GM19240 (cell line): ENCODE results near the gene TPST2.
"Not testable (repeated sequence)": the region's sequence is repeated elsewhere in the genome, so short reads cannot be mapped to it uniquely, and the experiment has no call there.

Source experiments
- DNase-seq: peaks from one replicate; pipeline ENCODE4 v3.0.0; 2011; ENCODE audit warnings: low spot score; ENCODE audit not compliant: insufficient read length

Gene TPST2

DNA sequence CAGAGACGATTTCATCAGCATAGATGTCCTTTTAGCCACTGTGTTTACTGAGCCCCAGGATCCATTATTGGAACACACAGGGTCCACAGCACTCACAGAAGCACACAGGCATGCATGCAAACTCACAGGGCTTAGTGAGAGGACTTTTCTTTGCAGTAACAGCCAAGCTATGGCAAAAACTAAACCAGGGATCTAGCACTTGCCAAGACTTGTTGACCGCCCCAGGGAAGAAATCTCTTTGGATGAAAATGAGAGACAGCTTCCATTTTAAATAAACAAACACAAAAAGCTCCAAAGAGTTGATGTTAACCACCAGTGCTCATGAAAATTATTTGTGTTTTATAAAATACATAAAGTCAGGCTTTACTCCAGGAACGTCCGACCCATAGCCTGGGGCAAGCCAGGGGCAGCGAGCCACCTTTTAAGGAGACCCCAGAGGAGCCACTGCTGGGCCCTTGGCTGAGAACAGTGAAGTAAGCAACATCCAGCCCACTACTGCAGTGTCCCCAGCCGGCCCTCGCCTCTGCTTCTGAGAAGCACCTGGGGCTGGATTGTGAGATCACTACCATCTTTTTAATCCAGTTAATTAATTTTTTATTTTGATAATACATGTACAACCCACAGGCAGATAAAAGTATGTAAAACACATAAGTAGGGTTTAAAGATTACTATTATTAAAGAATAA, 55.6 kb downstream of the TPST2 start:
- DNase-seq, result no peak

DNA sequence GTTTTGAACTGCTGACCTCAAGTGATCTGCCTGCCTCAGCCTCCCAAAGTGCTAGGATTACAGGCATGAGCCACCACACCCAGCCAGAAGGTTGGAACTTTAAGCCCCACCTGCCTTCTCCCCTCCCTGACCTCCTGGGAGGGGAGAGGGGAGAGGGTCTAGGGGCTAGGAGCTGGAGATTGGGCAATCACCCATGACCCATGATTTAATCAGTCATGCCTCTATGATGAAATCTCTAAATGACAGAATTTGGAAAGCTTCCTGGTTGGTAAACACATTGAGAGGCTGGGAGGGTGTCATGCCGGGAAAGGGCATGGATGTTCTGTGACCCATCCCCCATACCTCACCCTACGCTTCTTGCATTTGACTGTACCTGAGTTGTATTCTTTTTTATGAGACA, 60.6 kb downstream of the TPST2 start:
- no peak for DNase-seq

GRCh38 chr22:26528518-26528917, 61.4 kb downstream of the TPST2 start:
- DNase-seq, result not testable (repeated sequence)

GRCh38 chr22:26527574-26528465, 62.1 kb downstream of the TPST2 start:
- DNase-seq, result no peak

DNA sequence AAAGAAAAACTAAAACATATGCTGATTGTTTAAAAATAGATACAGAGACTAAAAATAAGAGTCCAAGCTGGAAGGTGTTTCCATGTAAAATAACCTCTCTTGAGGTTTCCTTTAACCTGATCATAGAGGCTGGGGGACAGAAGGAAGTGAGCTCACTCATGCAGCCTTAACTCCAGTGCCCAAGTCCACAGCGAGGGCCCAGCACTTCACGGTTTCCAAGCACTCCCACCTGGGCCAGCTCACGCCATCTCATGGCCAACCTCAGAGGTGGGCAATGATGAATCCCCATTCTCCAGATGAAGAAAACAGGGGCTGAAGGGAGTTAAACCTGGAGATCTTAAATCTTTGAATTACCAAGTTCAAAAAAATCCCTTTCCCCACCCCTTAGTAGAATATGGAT, 62.8 kb downstream of the TPST2 start:
- no peak for DNase-seq

GRCh38 chr22:26525946-26526564, 63.9 kb downstream of the TPST2 start:
- DNase-seq, result no peak

- no peak for DNase-seq
These were observed 65.1 kb downstream of the TPST2 start for GRCh38 chr22:26524870-26525269.

DNA sequence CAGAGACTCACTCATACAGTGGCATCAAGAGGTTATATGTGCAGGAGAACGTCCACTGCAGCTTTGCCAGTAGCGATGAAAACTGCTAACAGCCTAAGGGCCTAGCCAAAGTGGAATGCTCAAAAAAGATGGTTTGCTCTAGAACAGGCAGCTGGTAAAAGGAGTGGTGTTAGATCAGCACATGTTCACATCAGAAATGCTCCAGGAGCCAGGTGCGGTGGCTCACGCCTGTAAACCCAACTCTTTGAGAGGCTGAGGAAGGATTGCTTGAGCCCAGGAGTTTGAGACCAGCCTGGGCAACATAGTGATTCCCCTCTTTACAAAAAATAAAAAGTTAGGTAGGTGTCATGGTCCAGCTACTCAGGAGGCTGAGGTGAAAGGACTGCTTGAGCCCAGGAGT, 67.3 kb downstream of the TPST2 start:
- no peak for DNase-seq

DNA sequence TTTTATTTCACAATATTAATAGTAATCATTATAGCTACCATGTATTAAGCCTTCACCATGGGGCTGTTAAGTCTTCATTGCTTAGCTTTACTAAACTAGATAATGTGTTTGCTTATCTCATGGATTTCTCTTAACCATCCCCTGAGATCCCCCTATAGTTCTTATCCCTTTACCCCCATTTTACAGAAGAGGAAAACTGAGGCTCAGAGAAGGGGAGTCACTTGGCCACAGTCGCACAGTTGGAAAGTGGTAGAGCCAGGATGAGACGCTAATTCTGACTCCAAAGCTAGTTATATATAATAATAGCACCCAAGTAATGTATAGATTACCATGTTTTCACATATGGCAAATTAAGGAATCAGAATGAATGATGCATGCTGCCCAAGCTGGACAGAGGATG, 67.9 kb downstream of the TPST2 start:
- no peak for DNase-seq

GRCh38 chr22:26517429-26517828, 72.5 kb downstream of the TPST2 start:
- no peak for DNase-seq

- DNase-seq, result no peak
These were observed 73.4 kb downstream of the TPST2 start for GRCh38 chr22:26516503-26516902.

DNA sequence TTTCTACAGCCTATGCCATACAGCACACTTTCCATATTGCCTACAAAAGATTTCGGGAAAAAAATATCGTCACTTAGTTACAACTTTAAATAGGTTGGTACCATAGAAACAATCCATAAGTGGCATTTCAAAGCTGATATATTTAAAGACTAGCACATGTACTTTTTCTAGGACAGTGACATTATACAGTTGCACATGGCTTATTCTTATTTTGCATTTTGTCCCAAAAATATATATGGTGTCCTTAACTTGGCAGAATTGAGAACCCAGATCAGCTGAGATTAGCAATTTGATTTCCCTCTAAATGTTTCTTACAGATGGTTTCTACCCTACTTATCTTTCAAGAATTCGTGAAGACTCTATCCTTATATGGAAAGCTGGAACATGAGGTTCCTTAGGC, 74.0 kb downstream of the TPST2 start:
- DNase-seq, result no peak

GRCh38 chr22:26514419-26515161, 75.3 kb downstream of the TPST2 start:
- no peak for DNase-seq

GRCh38 chr22:26513838-26514237, 76.1 kb downstream of the TPST2 start:
- no peak for DNase-seq

DNA sequence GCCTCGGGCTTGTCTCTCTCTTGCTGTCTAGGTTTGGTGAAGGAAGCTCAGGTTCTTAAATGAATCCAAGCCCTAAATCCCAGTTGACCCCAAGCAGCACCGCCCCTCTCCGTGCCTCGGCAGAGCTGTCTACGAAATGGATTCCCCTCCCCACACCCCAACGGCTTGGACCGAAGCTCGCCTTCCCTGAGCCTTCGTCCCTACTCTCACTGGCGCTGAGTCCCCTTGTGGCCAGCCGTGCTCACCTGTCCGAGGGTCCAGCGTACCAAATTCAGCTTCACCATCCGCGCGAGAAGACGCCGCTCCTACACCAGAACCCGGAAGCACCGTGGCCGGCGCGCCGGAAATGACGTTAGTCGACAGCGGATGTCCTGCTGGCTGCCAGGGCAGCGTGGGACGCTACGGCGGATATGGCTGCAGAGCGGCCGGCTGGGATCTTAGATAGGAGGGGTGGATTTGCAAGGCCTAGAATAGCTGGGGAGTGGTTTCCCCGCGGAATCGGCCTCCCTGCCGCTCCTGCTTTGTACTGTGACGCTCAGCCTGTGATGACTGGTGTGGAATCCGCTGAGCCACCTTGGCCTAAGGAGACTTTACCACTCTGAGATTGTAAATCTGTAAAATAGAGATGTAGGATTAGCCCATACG, 77.7 kb downstream of the TPST2 start, which contains the start of gene TFIP11:
TFIP11 (minus strand) TSS at position 325 of the 645 bp plus-strand sequence. CDS start 2,201 bp downstream, outside the sequence.
- peak; percentile 98 for DNase-seq

GRCh38 chr22:26508148-26508547, 81.8 kb downstream of the TPST2 start:
- no peak for DNase-seq

DNA sequence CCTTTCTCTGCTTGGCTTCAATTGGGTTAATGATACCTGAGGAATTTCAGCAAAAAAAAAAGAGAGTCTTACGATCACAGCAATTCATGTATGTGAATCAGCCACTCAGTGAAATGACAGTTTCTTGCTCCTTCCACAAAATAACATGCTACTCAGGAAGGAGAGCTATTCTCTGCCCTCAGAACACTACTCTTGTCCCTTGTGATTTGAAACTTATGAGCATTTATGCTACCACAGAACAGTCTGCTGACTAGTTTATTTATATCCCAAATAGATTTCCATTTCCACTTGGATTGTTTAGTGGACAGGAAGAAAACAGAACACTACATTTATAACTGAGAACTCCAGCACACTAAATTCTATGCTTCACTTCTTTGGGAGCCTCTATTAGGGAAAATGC, 86.2 kb downstream of the TPST2 start:
- no peak for DNase-seq

- peak; percentile 34 for DNase-seq
These were observed 87.0 kb downstream of the TPST2 start for GRCh38 chr22:26502688-26503561.

DNA sequence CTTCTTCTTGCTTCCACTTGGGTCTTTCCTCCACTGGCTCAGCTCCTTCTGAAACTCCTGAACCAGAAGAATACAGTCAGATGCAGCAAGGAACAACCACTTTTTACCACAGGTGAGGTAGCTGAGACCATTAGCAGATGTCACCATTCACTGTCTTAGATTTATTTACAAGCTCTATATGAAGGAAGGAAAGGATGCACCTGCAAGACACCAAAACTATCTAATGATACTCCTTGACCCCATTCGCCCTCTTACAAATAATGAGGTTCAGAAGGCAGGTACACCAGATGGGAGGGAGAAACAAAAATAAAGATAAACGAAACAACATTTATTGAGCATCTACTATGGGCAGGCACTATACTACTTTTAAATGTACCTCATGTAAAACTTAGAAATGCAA, 87.9 kb downstream of the TPST2 start:
- no peak for DNase-seq

GRCh38 chr22:26499188-26499703, 90.7 kb downstream of the TPST2 start:
- DNase-seq, result no peak
